ENCODE data around the gene SACS.

SACS gene

GRCh38 chr13:23427881-23428528 lies 5.5 kb downstream of the SACS start:
- TF ChIP-seq CTCF (IDR thresholded peaks at IDR 0.05; ENCODE audit: insufficient read depth, low read length, missing control alignments), result no peak
- ChIA-PET CTCF (no interaction called here), POLR2A (interaction anchor here (0.5 to 0.8 kb wide), 2 partner anchors 52 to 803 kb away, joined by 3 to 6 read pairs; no protein-coding TSS in a partner anchor)
- H3K4me3 ChIP-seq (ENCODE audit: low read depth, low read length), result peak overlapping the region; percentile 39
- DNase-seq (ENCODE audit: low read depth, low spot score), result no peak

GRCh38 chr13:23427342-23427843 lies 6.1 kb downstream of the SACS start:
- POLR2A ChIA-PET, result interaction anchor here (0.5 to 0.8 kb wide), 3 partner anchors 45 to 804 kb away, joined by 3 to 6 read pairs (median 3); no protein-coding TSS in a partner anchor
- peak; percentile 79 for DNase-seq (ENCODE audit: low read depth, low spot score)

GRCh38 chr13:23421596-23421995 lies 11.9 kb downstream of the SACS start:
- DNase-seq (ENCODE audit: low read depth, low spot score), result no peak

More at GRCh38 chr13:23427342-23427843, 6.1 kb downstream of the SACS start:
- CTCF ChIA-PET, result no interaction called here
- no peak for TF ChIP-seq CTCF (IDR thresholded peaks at IDR 0.05; ENCODE audit: insufficient read depth, low read length, missing control alignments)
- H3K4me3 ChIP-seq (ENCODE audit: low read depth, low read length), result peak overlapping the region; percentile 39

GRCh38 chr13:23418776-23419683 lies 14.5 kb downstream of the SACS start:
- no peak for DNase-seq (ENCODE audit: low read depth, low spot score)
- CTCF ChIA-PET, result no interaction called here
- TF ChIP-seq CTCF (IDR thresholded peaks at IDR 0.05; ENCODE audit: insufficient read depth, low read length, missing control alignments), result no peak
- no peak overlapping the region for H3K4me3 ChIP-seq (ENCODE audit: low read depth, low read length)
- POLR2A ChIA-PET, result no interaction called here

More at GRCh38 chr13:23421596-23421995, 11.9 kb downstream of the SACS start:
- no peak overlapping the region for H3K4me3 ChIP-seq (ENCODE audit: low read depth, low read length)
- POLR2A ChIA-PET, result no interaction called here
- TF ChIP-seq CTCF (IDR thresholded peaks at IDR 0.05; ENCODE audit: insufficient read depth, low read length, missing control alignments), result no peak
- CTCF ChIA-PET, result no interaction called here

- no peak for DNase-seq (ENCODE audit: low read depth, low spot score)
- POLR2A ChIA-PET, result no interaction called here
- no peak overlapping the region for H3K4me3 ChIP-seq (ENCODE audit: low read depth, low read length)
- CTCF ChIA-PET, result no interaction called here
- TF ChIP-seq CTCF (IDR thresholded peaks at IDR 0.05; ENCODE audit: insufficient read depth, low read length, missing control alignments), result no peak
These were observed 18.8 kb downstream of the SACS start for GRCh38 chr13:23414682-23415081.

GRCh38 chr13:23411706-23412105 lies 21.8 kb downstream of the SACS start:
- ChIA-PET POLR2A (no interaction called here), CTCF (no interaction called here)
- TF ChIP-seq CTCF (IDR thresholded peaks at IDR 0.05; ENCODE audit: insufficient read depth, low read length, missing control alignments), result no peak
- H3K4me3 ChIP-seq (ENCODE audit: low read depth, low read length), result no peak overlapping the region
- no peak for DNase-seq (ENCODE audit: low read depth, low spot score)
